ENCODE results near the gene EYS. TPM values are rescaled to one million over a fixed set of nuclear protein-coding genes. Genes with fewer than 3 reads are reported as not detected.

EYS gene
- total RNA-seq, 4 donors from 2014 or later, result under 0.01 TPM; not detected in 3

DNA sequence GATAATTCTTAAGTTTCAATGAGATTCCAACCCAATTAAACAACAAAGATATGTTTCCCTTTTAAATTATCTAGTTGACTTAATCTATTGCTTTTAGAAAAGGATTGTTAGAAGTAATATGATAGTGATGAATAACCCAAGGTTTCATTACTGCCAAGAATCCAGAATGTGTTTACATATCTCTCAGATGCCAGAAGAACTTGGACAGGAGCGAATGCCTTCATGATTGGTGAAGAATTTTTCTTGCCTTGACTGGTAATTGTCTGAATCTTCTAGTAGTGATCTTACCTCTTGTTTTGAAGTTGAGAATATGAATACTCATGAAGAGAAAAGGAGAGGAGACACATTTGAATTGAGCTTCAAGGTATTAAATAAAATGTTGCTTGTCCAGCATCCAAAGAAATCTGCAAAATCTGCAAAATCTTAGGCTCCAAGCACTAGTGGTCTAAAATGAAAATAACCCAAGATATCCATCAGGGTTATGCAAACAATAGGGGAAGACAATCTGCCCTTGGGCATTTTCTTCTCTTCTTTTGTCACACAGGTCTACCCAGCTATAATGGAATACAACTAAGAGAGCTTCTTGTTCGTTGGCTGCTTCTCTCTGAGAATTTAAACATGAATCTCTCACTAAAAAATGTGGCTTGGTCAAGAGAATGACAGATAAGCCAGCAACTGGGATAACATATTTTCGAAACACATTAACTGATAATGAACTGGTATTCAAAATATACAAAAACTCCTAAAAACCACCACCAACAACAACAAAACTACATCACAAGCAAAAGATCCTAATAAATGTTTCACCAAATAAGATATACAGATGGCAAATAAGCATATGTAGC lies 928.9 kb downstream of the EYS start:
- no peak overlapping the region for H3K27ac ChIP-seq (replicated peaks in 1 of 4)
- TF ChIP-seq POLR2AphosphoS5 (IDR thresholded peaks at IDR 0.05), result no peak
- TF ChIP-seq POLR2A (IDR thresholded peaks at IDR 0.05; ENCODE audit: low read depth), result no peak
- no peaks in the 10 kb centered on the region for H3K27me3 ChIP-seq
- peaks cover 0 to 8% (median 0%) of the 10 kb centered on the region in 4 donors for H3K9me3 ChIP-seq
- H3K4me1 ChIP-seq, result peaks cover 0 to 17% (median 3%) of the 10 kb centered on the region in 4 donors
- H3K36me3 ChIP-seq, result no peaks in the 10 kb centered on the region
- no peak overlapping the region for H3K4me3 ChIP-seq
- DNase-seq (ENCODE audit: extremely low spot score), result no peak
- WGBS, result 51% methylated on average over 3 of the region's 3 CpGs
- intact Hi-C loops (cut with DNase I), result no loop called here

DNA sequence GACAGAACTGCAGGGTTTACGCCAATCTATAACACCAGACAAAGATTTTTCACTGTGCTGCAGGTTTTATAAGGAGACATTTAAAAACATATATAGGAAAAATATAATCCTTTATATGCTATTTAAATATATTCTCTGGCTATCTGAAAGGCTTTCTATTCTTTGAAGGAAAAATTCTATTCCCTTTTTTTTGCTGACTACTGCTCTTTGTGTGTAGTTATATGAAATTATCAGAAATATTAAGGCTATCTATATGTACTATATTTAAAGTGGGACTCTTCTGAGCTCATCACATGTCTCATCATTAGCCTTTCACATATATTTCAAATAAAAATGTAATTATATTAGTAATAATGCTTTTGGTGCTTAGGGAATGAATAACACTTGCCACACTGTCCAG lies 930.7 kb downstream of the EYS start:
- H3K27ac ChIP-seq (replicated peaks in 1 of 4), result no peak overlapping the region
- intact Hi-C loops (cut with DNase I), result no loop called here
- no peak for DNase-seq (ENCODE audit: extremely low spot score)
- H3K4me1 ChIP-seq, result peaks cover 0 to 17% (median 3%) of the 10 kb centered on the region in 4 donors
- TF ChIP-seq, protein P1, sequence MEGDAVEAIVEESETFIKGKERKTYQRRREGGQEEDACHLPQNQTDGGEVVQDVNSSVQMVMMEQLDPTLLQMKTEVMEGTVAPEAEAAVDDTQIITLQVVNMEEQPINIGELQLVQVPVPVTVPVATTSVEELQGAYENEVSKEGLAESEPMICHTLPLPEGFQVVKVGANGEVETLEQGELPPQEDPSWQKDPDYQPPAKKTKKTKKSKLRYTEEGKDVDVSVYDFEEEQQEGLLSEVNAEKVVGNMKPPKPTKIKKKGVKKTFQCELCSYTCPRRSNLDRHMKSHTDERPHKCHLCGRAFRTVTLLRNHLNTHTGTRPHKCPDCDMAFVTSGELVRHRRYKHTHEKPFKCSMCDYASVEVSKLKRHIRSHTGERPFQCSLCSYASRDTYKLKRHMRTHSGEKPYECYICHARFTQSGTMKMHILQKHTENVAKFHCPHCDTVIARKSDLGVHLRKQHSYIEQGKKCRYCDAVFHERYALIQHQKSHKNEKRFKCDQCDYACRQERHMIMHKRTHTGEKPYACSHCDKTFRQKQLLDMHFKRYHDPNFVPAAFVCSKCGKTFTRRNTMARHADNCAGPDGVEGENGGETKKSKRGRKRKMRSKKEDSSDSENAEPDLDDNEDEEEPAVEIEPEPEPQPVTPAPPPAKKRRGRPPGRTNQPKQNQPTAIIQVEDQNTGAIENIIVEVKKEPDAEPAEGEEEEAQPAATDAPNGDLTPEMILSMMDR (IDR thresholded peaks at IDR 0.05), result no peak
- TF ChIP-seq EP300 (IDR thresholded peaks at IDR 0.05) (no peak), POLR2AphosphoS5 (IDR thresholded peaks at IDR 0.05) (no peak), POLR2A (IDR thresholded peaks at IDR 0.05; ENCODE audit: low read depth) (no peak)
- no peaks in the 10 kb centered on the region for H3K36me3 ChIP-seq
- H3K9me3 ChIP-seq, result peaks cover 0 to 8% (median 0%) of the 10 kb centered on the region in 4 donors
- no peak overlapping the region for H3K4me3 ChIP-seq
- H3K27me3 ChIP-seq, result no peaks in the 10 kb centered on the region
- WGBS, result 94% methylated on average over 1 of the region's 1 CpG

DNA sequence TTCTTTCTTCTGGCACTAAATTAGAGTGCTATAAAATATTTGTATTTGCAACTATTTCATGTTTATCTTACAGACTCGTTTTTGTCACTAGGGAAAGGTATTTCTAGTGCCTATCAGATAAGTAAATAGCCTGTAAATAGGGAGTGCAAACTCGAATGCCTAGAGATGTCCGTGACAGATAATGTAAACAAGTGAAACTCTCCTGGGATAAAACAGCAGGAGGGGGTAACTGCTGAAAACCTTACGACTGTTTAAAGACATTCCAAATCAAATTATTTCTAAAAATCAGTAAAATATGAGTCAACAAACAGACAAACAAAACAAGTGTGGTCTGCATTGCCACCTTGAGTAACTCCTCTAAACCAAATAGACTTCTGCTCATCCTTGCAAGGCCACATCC lies 932.1 kb downstream of the EYS start:
- WGBS, result 29% methylated on average over 4 of the region's 4 CpGs
- no peak overlapping the region for H3K27ac ChIP-seq (replicated peaks in 1 of 4)
- DNase-seq (ENCODE audit: extremely low spot score), result no peak
- intact Hi-C loops (cut with DNase I), result no loop called here
- H3K36me3 ChIP-seq, result no peaks in the 10 kb centered on the region
- peaks cover 0 to 17% (median 3%) of the 10 kb centered on the region in 4 donors for H3K4me1 ChIP-seq
- H3K27me3 ChIP-seq, result no peaks in the 10 kb centered on the region
- H3K4me3 ChIP-seq, result no peak overlapping the region
- peaks cover 0 to 8% (median 0%) of the 10 kb centered on the region in 4 donors for H3K9me3 ChIP-seq
- TF ChIP-seq EP300 (IDR thresholded peaks at IDR 0.05), result no peak
- no peak for TF ChIP-seq POLR2A (IDR thresholded peaks at IDR 0.05; ENCODE audit: low read depth)
- TF ChIP-seq POLR2AphosphoS5 (IDR thresholded peaks at IDR 0.05), result no peak
- TF ChIP-seq, protein P1 (IDR thresholded peaks at IDR 0.05), result no peak

DNA sequence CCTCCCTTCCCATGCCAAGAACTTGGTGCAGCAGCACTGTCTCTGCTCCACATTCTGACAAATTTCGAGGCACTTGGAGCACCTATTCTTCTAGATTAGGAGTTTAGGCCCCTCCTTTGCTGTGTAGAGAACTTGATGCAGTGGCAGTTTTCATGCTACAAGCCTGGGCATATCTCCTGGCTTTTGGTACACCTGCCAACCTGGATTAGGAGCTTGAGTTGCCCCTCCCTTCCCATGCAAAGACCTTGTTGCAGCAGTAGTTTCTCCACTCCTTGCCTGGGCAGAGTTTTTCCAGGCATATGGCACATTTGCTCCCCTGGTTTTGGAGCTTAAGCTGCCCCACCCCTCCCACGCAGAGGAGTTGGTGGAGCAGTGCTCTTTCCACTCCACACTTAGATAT lies 956.1 kb downstream of the EYS start:
- Histone ChIP-seq H3K9me3 (no peaks in the 10 kb centered on the region), H3K4me1 (no peaks in the 10 kb centered on the region), H3K4me3 (no peak overlapping the region), H3K36me3 (no peaks in the 10 kb centered on the region), H3K27me3 (no peaks in the 10 kb centered on the region), H3K27ac (replicated peaks in 1 of 4) (no peak overlapping the region)
- WGBS, result 68% methylated on average over 2 of the region's 2 CpGs
- DNase-seq (ENCODE audit: extremely low spot score), result no peak
- intact Hi-C loops (cut with DNase I), result no loop called here
- TF ChIP-seq, protein P1 (IDR thresholded peaks at IDR 0.05), result no peak
- TF ChIP-seq POLR2A (IDR thresholded peaks at IDR 0.05; ENCODE audit: low read depth) (no peak), EP300 (IDR thresholded peaks at IDR 0.05) (no peak), POLR2AphosphoS5 (IDR thresholded peaks at IDR 0.05) (no peak)

DNA sequence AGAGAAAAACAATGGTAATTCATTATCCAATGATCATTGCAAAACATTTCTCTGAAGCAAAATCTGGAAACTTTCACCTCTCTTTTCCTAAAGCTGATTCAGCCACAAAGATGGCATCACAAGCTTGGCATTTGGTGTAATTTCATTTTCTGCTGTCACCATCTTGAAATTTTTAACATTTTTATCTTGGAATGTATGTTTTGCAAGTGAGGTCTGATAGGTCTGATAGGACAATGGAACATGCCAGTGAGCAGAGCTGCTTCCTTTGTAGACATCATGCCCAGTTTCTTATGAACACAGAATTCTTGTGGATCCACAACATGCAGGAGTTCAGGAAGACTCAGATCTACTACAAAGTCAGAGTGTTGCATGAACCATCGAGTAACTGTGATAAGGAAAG lies 969.6 kb downstream of the EYS start:
- intact Hi-C loops (cut with DNase I), result no loop called here
- H3K27me3 ChIP-seq, result no peaks in the 10 kb centered on the region
- H3K36me3 ChIP-seq, result no peaks in the 10 kb centered on the region
- H3K4me1 ChIP-seq, result no peaks in the 10 kb centered on the region
- H3K9me3 ChIP-seq, result no peaks in the 10 kb centered on the region
- H3K27ac ChIP-seq (replicated peaks in 1 of 4), result no peak overlapping the region
- TF ChIP-seq, protein P1 (IDR thresholded peaks at IDR 0.05), result no peak
- TF ChIP-seq POLR2AphosphoS5 (IDR thresholded peaks at IDR 0.05), result no peak
- no peak for TF ChIP-seq POLR2A (IDR thresholded peaks at IDR 0.05; ENCODE audit: low read depth)
- no peak for TF ChIP-seq EP300 (IDR thresholded peaks at IDR 0.05)
- no peak overlapping the region for H3K4me3 ChIP-seq
- no peak for DNase-seq (ENCODE audit: extremely low spot score)
- 82% methylated on average over 1 of the region's 1 CpG for WGBS
